ENCODE data around the gene SIRPB2. TPM values are rescaled to one million over a fixed set of nuclear protein-coding genes. Genes with fewer than 3 reads are reported as not detected.

Gene SIRPB2
- total RNA-seq, 1 donor from 2014 or later: 8.6 TPM

GRCh38 chr20:1437235-1437904 lies 53.9 kb downstream of the SIRPB2 start:
- H3K27me3 ChIP-seq: no peaks in the 10 kb centered on the region
- H3K27ac ChIP-seq: no peak overlapping the region
- peaks cover 7 to 19% of the 10 kb centered on the region in 2 donors for H3K36me3 ChIP-seq
- DNase-seq (ENCODE audit: low spot score in 2 of 2): peak in 1 of 2 donors; percentile 75
- H3K4me3 ChIP-seq: no peak overlapping the region
- intact Hi-C loops (cut with DNase I): loop anchor here (1.0 kb wide), 1 partner anchor 124 kb away; no protein-coding TSS in a partner anchor
- H3K4me1 ChIP-seq: no peaks in the 10 kb centered on the region
- TF ChIP-seq CTCF (IDR thresholded peaks at IDR 0.05): peak; percentile 63 to 79 (median 67)
- H3K9me3 ChIP-seq: no peaks in the 10 kb centered on the region

- TF ChIP-seq CTCF (IDR thresholded peaks at IDR 0.05): no peak
- intact Hi-C loops (cut with DNase I): no loop called here
- Histone ChIP-seq H3K36me3 (peaks cover 4 to 8% of the 10 kb centered on the region in 2 donors), H3K27ac (no peak overlapping the region), H3K4me1 (no peaks in the 10 kb centered on the region), H3K9me3 (no peaks in the 10 kb centered on the region), H3K27me3 (no peaks in the 10 kb centered on the region), H3K4me3 (no peak overlapping the region)
- DNase-seq (ENCODE audit: low spot score in 2 of 2): no peak
Measured at GRCh38 chr20:1436263-1436662, 55.0 kb downstream of the SIRPB2 start.

GRCh38 chr20:1435337-1435699 lies 55.9 kb downstream of the SIRPB2 start:
- H3K4me3 ChIP-seq: no peak overlapping the region
- intact Hi-C loops (cut with DNase I): no loop called here

GRCh38 chr20:1434571-1435336 lies 56.5 kb downstream of the SIRPB2 start:
- Histone ChIP-seq H3K4me3 (no peak overlapping the region), H3K27me3 (no peaks in the 10 kb centered on the region), H3K36me3 (peaks cover 3 to 4% of the 10 kb centered on the region in 2 donors), H3K27ac (no peak overlapping the region), H3K9me3 (no peaks in the 10 kb centered on the region), H3K4me1 (no peaks in the 10 kb centered on the region)
- no peak for TF ChIP-seq CTCF (IDR thresholded peaks at IDR 0.05)
- intact Hi-C loops (cut with DNase I): no loop called here
- peak in 1 of 2 donors; percentile 23 for DNase-seq (ENCODE audit: low spot score in 2 of 2)

More at GRCh38 chr20:1435337-1435699, 55.9 kb downstream of the SIRPB2 start:
- no peak for DNase-seq (ENCODE audit: low spot score in 2 of 2)
- Histone ChIP-seq H3K4me1 (no peaks in the 10 kb centered on the region), H3K27me3 (no peaks in the 10 kb centered on the region), H3K9me3 (no peaks in the 10 kb centered on the region), H3K36me3 (peaks cover 4 to 8% of the 10 kb centered on the region in 2 donors), H3K27ac (no peak overlapping the region)
- TF ChIP-seq CTCF (IDR thresholded peaks at IDR 0.05): no peak

- no peaks in the 10 kb centered on the region for H3K27me3 ChIP-seq
- TF ChIP-seq CTCF (IDR thresholded peaks at IDR 0.05): no peak
- H3K27ac ChIP-seq: no peak overlapping the region
- H3K36me3 ChIP-seq: peaks cover 0 to 4% of the 10 kb centered on the region in 2 donors
- no peaks in the 10 kb centered on the region for H3K9me3 ChIP-seq
- no peak for DNase-seq (ENCODE audit: low spot score in 2 of 2)
- intact Hi-C loops (cut with DNase I): no loop called here
- H3K4me3 ChIP-seq: no peak overlapping the region
- no peaks in the 10 kb centered on the region for H3K4me1 ChIP-seq
Measured at GRCh38 chr20:1431158-1431557, 60.1 kb downstream of the SIRPB2 start.
